ENCODE data around the gene FLT1. TPM values are rescaled to one million over a fixed set of nuclear protein-coding genes. Genes with fewer than 3 reads are reported as not detected.

FLT1 gene
- total RNA-seq, 2 experiments from 2014 or later: 1.6 to 2.5 TPM

GRCh38 chr13:28425793-28426192 is 69.1 kb downstream of the FLT1 start:
- intact Hi-C loops (cut with micrococcal nuclease; ENCODE audit: unreplicated experiment): no loop called here
- ChIA-PET CTCF (ENCODE audit: unreplicated experiment) (no interaction called here), POLR2A (interaction anchor here (0.5 to 1.1 kb wide), 5 partner anchors 9 to 1092 kb away, joined by 3 to 4 read pairs (median 3); no protein-coding TSS in a partner anchor)
- Histone ChIP-seq H3K9me2 (ENCODE audit: insufficient read depth, low read length) (no peaks in the 10 kb centered on the region; the same call in 1 of the 2 replicates), H3K4me1 (ENCODE audit: insufficient read depth, low read length, poor library complexity, severe bottlenecking) (peaks cover 46% of the 10 kb centered on the region), H3K4me2 (ENCODE audit: low read length) (no peak overlapping the region), H3K27ac (ENCODE audit: low read depth, low read length, poor library complexity, severe bottlenecking) (no peak overlapping the region), H2AFZ (ENCODE audit: low read length) (no peak overlapping the region), H3K36me3 (ENCODE audit: insufficient read depth, low read length) (no peaks in the 10 kb centered on the region), H3K4me3 (ENCODE audit: low read depth, low read length, poor library complexity, severe bottlenecking) (no peak overlapping the region), H3K79me2 (ENCODE audit: insufficient read depth, low read depth, low read length) (no peaks in the 10 kb centered on the region), H3K9me3 (ENCODE audit: low read length) (no peaks in the 10 kb centered on the region), H4K20me1 (ENCODE audit: insufficient read depth, low read length) (no peaks in the 10 kb centered on the region)
- BruUV-seq (replicated peaks): no TSS peak
- DNase-seq (ENCODE audit: low spot score): no peak
- TF ChIP-seq EZH2phosphoT487 (IDR thresholded peaks at IDR 0.05; ENCODE audit: borderline replicate concordance, low read depth, low read length): no peak
- no peak for TF ChIP-seq CTCF (conservative IDR thresholded peaks at IDR 0.05; ENCODE audit: low read length)

GRCh38 chr13:28424541-28424940 is 70.4 kb downstream of the FLT1 start:
- ChIA-PET CTCF (ENCODE audit: unreplicated experiment) (no interaction called here), POLR2A (interaction anchor here (0.7 to 1.1 kb wide), 3 partner anchors 10 to 48 kb away, joined by 3 to 7 read pairs (median 3); no protein-coding TSS in a partner anchor)
- no peak overlapping the region for H2AFZ ChIP-seq (ENCODE audit: low read length)
- H3K9me3 ChIP-seq (ENCODE audit: low read length): no peaks in the 10 kb centered on the region
- peaks cover 34% of the 10 kb centered on the region for H3K4me1 ChIP-seq (ENCODE audit: insufficient read depth, low read length, poor library complexity, severe bottlenecking)
- TF ChIP-seq EZH2phosphoT487 (IDR thresholded peaks at IDR 0.05; ENCODE audit: borderline replicate concordance, low read depth, low read length): no peak
- intact Hi-C loops (cut with micrococcal nuclease; ENCODE audit: unreplicated experiment): no loop called here
- BruUV-seq (replicated peaks): no TSS peak
- H3K4me3 ChIP-seq (ENCODE audit: low read depth, low read length, poor library complexity, severe bottlenecking): no peak overlapping the region
- no peaks in the 10 kb centered on the region for H3K36me3 ChIP-seq (ENCODE audit: insufficient read depth, low read length)
- H4K20me1 ChIP-seq (ENCODE audit: insufficient read depth, low read length): no peaks in the 10 kb centered on the region
- DNase-seq (ENCODE audit: low spot score): no peak
- no peaks in the 10 kb centered on the region; the same call in 1 of the 2 replicates for H3K9me2 ChIP-seq (ENCODE audit: insufficient read depth, low read length)
- no peak overlapping the region for H3K27ac ChIP-seq (ENCODE audit: low read depth, low read length, poor library complexity, severe bottlenecking)
- H3K4me2 ChIP-seq (ENCODE audit: low read length): no peak overlapping the region
- H3K79me2 ChIP-seq (ENCODE audit: insufficient read depth, low read depth, low read length): no peaks in the 10 kb centered on the region

- Histone ChIP-seq H3K36me3 (ENCODE audit: insufficient read depth, low read length) (no peaks in the 10 kb centered on the region), H2AFZ (ENCODE audit: low read length) (peak overlapping the region; percentile 70), H3K4me1 (ENCODE audit: insufficient read depth, low read length, poor library complexity, severe bottlenecking) (peaks cover 22% of the 10 kb centered on the region), H3K4me2 (ENCODE audit: low read length) (peak overlapping the region; percentile 37), H3K79me2 (ENCODE audit: insufficient read depth, low read depth, low read length) (no peaks in the 10 kb centered on the region), H3K9me3 (ENCODE audit: low read length) (no peaks in the 10 kb centered on the region), H3K4me3 (ENCODE audit: low read depth, low read length, poor library complexity, severe bottlenecking) (no peak overlapping the region), H4K20me1 (ENCODE audit: insufficient read depth, low read length) (no peaks in the 10 kb centered on the region), H3K27ac (ENCODE audit: low read depth, low read length, poor library complexity, severe bottlenecking) (no peak overlapping the region), H3K9me2 (ENCODE audit: insufficient read depth, low read length) (no peaks in the 10 kb centered on the region)
- ChIA-PET CTCF (ENCODE audit: unreplicated experiment) (no interaction called here), POLR2A (interaction anchor here (0.6 kb wide), 1 partner anchor 621 kb away, joined by 3 read pairs; no protein-coding TSS in a partner anchor)
- DNase-seq (ENCODE audit: low spot score): peak; percentile 56
- intact Hi-C loops (cut with micrococcal nuclease; ENCODE audit: unreplicated experiment): no loop called here
- BruUV-seq (replicated peaks): no TSS peak
- TF ChIP-seq CTCF (conservative IDR thresholded peaks at IDR 0.05; ENCODE audit: low read length): no peak
- TF ChIP-seq EZH2phosphoT487 (IDR thresholded peaks at IDR 0.05; ENCODE audit: borderline replicate concordance, low read depth, low read length): no peak
Observed at GRCh38 chr13:28423010-28423409, 71.9 kb downstream of the FLT1 start.

All from OCI-LY7 (cell line).